H9 (cell line): ENCODE measurements around the gene BPIFB1. TPM values are rescaled to one million over a fixed set of nuclear protein-coding genes. Genes with fewer than 3 reads are reported as not detected.

Source experiments
- DNase-seq: peaks from one replicate; pipeline ENCODE4 v3.0.0-alpha.2; 2017
- H2AFZ ChIP-seq: one replicate; pipeline ENCODE4 v1.6.1; 2013; ENCODE audit warnings: mild to moderate bottlenecking, low read length, control low read depth, moderate library complexity
- H2AK5ac ChIP-seq: 2 replicates; pipeline ENCODE4 v1.6.1; 2013; ENCODE audit warnings: low read length, control low read depth, mixed read lengths; ENCODE audit not compliant: insufficient read length
- H2BK120ac ChIP-seq: one replicate; pipeline ENCODE4 v1.6.1; 2013; ENCODE audit warnings: low read depth, mild to moderate bottlenecking, low read length, control low read depth, inconsistent platforms; ENCODE audit not compliant: poor library complexity, severe bottlenecking
- H2BK12ac ChIP-seq: 2 replicates; pipeline ENCODE4 v1.6.1; 2013; ENCODE audit warnings: low read length, control low read depth, mixed read lengths, low read depth; ENCODE audit not compliant: insufficient read length
- H2BK15ac ChIP-seq: 2 replicates; pipeline ENCODE4 v1.6.1; 2013; ENCODE audit warnings: low read depth, low read length, control low read depth
- H2BK20ac ChIP-seq: one replicate; pipeline ENCODE4 v1.6.1; 2013; ENCODE audit warnings: low read depth, mild to moderate bottlenecking, low read length, control low read depth, inconsistent platforms; ENCODE audit not compliant: poor library complexity, severe bottlenecking
- H2BK5ac ChIP-seq: 2 replicates; pipeline ENCODE4 v1.6.1; 2013; ENCODE audit warnings: low read length, control low read depth, mixed read lengths; ENCODE audit not compliant: insufficient read length
- H3K14ac ChIP-seq: 2 replicates; pipeline ENCODE4 v1.6.1; 2013; ENCODE audit warnings: low read length, control low read depth; ENCODE audit not compliant: insufficient read depth
- H3K18ac ChIP-seq: 2 replicates; pipeline ENCODE4 v1.6.1; 2013; ENCODE audit warnings: low read depth, mild to moderate bottlenecking, mixed read lengths, low read length, control low read depth; ENCODE audit not compliant: insufficient read length
- H3K23ac ChIP-seq: 2 replicates; pipeline ENCODE4 v1.6.1; 2013; ENCODE audit warnings: low read length, control low read depth, mixed read lengths, low read depth; ENCODE audit not compliant: insufficient read length
- H3K23me2 ChIP-seq: 2 replicates; pipeline ENCODE4 v1.6.1; 2013; ENCODE audit warnings: low read depth, mild to moderate bottlenecking, mixed read lengths, low read length, control low read depth; ENCODE audit not compliant: insufficient read length, poor library complexity, severe bottlenecking
- H3K27ac ChIP-seq: 2 replicates; pipeline ENCODE4 v1.5.1; 2013; ENCODE audit warnings: low read length, control low read depth, mixed read lengths, low read depth; ENCODE audit not compliant: insufficient read length
- H3K27me3 ChIP-seq: 2 replicates; pipeline ENCODE4 v1.6.1; 2013; ENCODE audit warnings: low read length, control low read depth, inconsistent platforms; ENCODE audit not compliant: insufficient read depth
- H3K4ac ChIP-seq: 2 replicates; pipeline ENCODE4 v1.6.1; 2013; ENCODE audit warnings: low read depth, mild to moderate bottlenecking, control low read depth, inconsistent platforms, low read length, moderate library complexity
- H3K4me1 ChIP-seq: 2 replicates; pipeline ENCODE4 v1.6.1; 2013; ENCODE audit warnings: low read length, control low read depth, inconsistent platforms; ENCODE audit not compliant: insufficient read depth
- H3K4me2 ChIP-seq: 2 replicates; pipeline ENCODE4 v1.6.1; 2013; ENCODE audit warnings: low read length, control low read depth, mixed read lengths; ENCODE audit not compliant: insufficient read length, insufficient read depth
- H3K56ac ChIP-seq: 2 replicates; pipeline ENCODE4 v1.6.1; 2013; ENCODE audit warnings: low read depth, mild to moderate bottlenecking, mixed read lengths, low read length, control low read depth; ENCODE audit not compliant: insufficient read length
- H3K79me1 ChIP-seq: 2 replicates; pipeline ENCODE4 v1.6.1; 2013; ENCODE audit warnings: low read depth, mild to moderate bottlenecking, moderate library complexity, low read length, control low read depth, inconsistent platforms; ENCODE audit not compliant: insufficient read depth, poor library complexity, severe bottlenecking
- H3K79me2 ChIP-seq: 2 replicates; pipeline ENCODE4 v1.6.1; 2013; ENCODE audit warnings: low read length, control low read depth, inconsistent platforms; ENCODE audit not compliant: insufficient read depth
- H3K9ac ChIP-seq: 2 replicates; pipeline ENCODE4 v1.6.1; 2013; ENCODE audit warnings: low read length, control low read depth, mixed read lengths; ENCODE audit not compliant: insufficient read length; ENCODE audit errors: extremely low read depth
- H3K9me3 ChIP-seq: one replicate; pipeline ENCODE4 v1.6.1; 2013; ENCODE audit warnings: low read depth, low read length, inconsistent platforms; ENCODE audit not compliant: control insufficient read depth
- H3T11ph ChIP-seq: one replicate; pipeline ENCODE4 v1.6.1; 2013; ENCODE audit warnings: mild to moderate bottlenecking, low read length, control low read depth, inconsistent platforms
- H4K20me1 ChIP-seq: one replicate; pipeline ENCODE4 v1.6.1; 2013; ENCODE audit not compliant: control insufficient read depth, insufficient read length, insufficient read depth
- H4K5ac ChIP-seq: 2 replicates; pipeline ENCODE4 v1.6.1; 2013; ENCODE audit warnings: low read depth, mild to moderate bottlenecking, mixed read lengths, low read length, control low read depth; ENCODE audit not compliant: insufficient read length
- H4K8ac ChIP-seq: replicated peaks from 2 replicates; pipeline ENCODE4 v1.6.1; 2013; ENCODE audit warnings: low read length, control low read depth, mixed read lengths, low read depth; ENCODE audit not compliant: insufficient read length
- H4K91ac ChIP-seq: 2 replicates; pipeline ENCODE4 v1.6.1; 2013; ENCODE audit warnings: low read depth, mild to moderate bottlenecking, moderate library complexity, mixed read lengths, low read length, control low read depth; ENCODE audit not compliant: insufficient read length
- H3K27ac Mint-ChIP-seq, 3 experiments: 2 replicates in 2 of 3; 3 replicates in 1 of 3; pipeline ENCODE4 v1.8.0; 2020 to 2021; ENCODE audit warnings: mixed read lengths in 3 of 3, mild to moderate bottlenecking in 1 of 3, moderate library complexity in 1 of 3
- H3K27me3 Mint-ChIP-seq: 2 replicates; pipeline ENCODE4 v1.8.0; 2021; ENCODE audit warnings: low read depth, mild to moderate bottlenecking, moderate library complexity, mixed read lengths
- H3K36me3 Mint-ChIP-seq, 3 experiments: 2 replicates in 2 of 3; 3 replicates in 1 of 3; pipeline ENCODE4 v1.8.0; 2020 to 2021; ENCODE audit warnings: low read depth in 3 of 3, mixed read lengths in 3 of 3; ENCODE audit not compliant: insufficient read depth in 1 of 3
- H3K4me1 Mint-ChIP-seq, 2 experiments: 2 replicates each; pipeline ENCODE4 v1.8.0; 2020; ENCODE audit warnings: mixed read lengths in 2 of 2
- H3K4me3 Mint-ChIP-seq, 2 experiments: 2 replicates in 1 of 2; 3 replicates in 1 of 2; pipeline ENCODE4 v1.8.0; 2020 to 2021; ENCODE audit warnings: mild to moderate bottlenecking in 2 of 2, mixed read lengths in 2 of 2, moderate library complexity in 1 of 2
- H3K9me3 Mint-ChIP-seq, 2 experiments: 2 replicates in 1 of 2; 3 replicates in 1 of 2; pipeline ENCODE4 v1.8.0; 2020; ENCODE audit warnings: mild to moderate bottlenecking in 2 of 2, mixed read lengths in 2 of 2, moderate library complexity in 1 of 2
- CTCF ChIP-seq: fragments of 200-600 bp; sonication (generic); conservative IDR thresholded peaks from 3 replicates; pipeline ENCODE4 v1.8.0; 2021; ENCODE audit warnings: antibody characterized with exemption, mild to moderate bottlenecking
- WGBS: extraction: QIAGEN DNeasy Blood & Tissue Kit; methylation state at CpG from one replicate; pipeline ENCODE4 v1.1.7; 2013; ENCODE audit warnings: missing lambda C conversion rate, low lambda C conversion rate, mixed read lengths; ENCODE audit not compliant: insufficient read length; ENCODE audit errors: extremely low coverage; 5-methylcytosine and 5-hydroxymethylcytosine counted together
- total RNA-seq: library from RNA; stranded (reverse); gene quantifications from 2 replicates; pipeline ENCODE4 v1.2.1, GENCODE V29; 2021

The BPIFB1 gene
- total RNA-seq, 1 experiment from 2014 or later = not detected

- no CpG with 5 or more reads among the region's 10 CpGs for WGBS
- no peak overlapping the region for H3K4me2 ChIP-seq
- no peak overlapping the region for H2BK20ac ChIP-seq
- no peak overlapping the region for H3K14ac ChIP-seq
- peaks cover 9 to 11% of the 10 kb centered on the region in 2 experiments for H3K4me1 Mint-ChIP-seq
- H3K9ac ChIP-seq = no peak overlapping the region
- no peak for TF ChIP-seq CTCF
- peaks cover 2% of the 10 kb centered on the region for H4K20me1 ChIP-seq
- no peaks in the 10 kb centered on the region for H3K4me1 ChIP-seq
- no peaks in the 10 kb centered on the region for H3K9me3 Mint-ChIP-seq
- H2BK12ac ChIP-seq = no peak overlapping the region
- no peak overlapping the region for H3K18ac ChIP-seq
- H3K79me1 ChIP-seq = no peaks in the 10 kb centered on the region
- H4K5ac ChIP-seq = no peak overlapping the region
- no peak overlapping the region for H3K23ac ChIP-seq
- H2BK120ac ChIP-seq = no peak overlapping the region
- no peaks in the 10 kb centered on the region for H3K36me3 Mint-ChIP-seq
- no peak overlapping the region for H3T11ph ChIP-seq
- H3K4ac ChIP-seq = no peak overlapping the region
- no peak overlapping the region for H2BK15ac ChIP-seq
- no peak overlapping the region for H2BK5ac ChIP-seq
- H2AFZ ChIP-seq = no peak overlapping the region
- no peak overlapping the region for H3K4me3 Mint-ChIP-seq
- H3K27ac Mint-ChIP-seq = no peak overlapping the region; a peak in 1 of 7 replicates
- no peak overlapping the region for H3K27ac ChIP-seq
- H3K56ac ChIP-seq = no peak overlapping the region
- no peak for DNase-seq
- no peak overlapping the region for H4K91ac ChIP-seq
- peaks cover 19% of the 10 kb centered on the region for H3K27me3 Mint-ChIP-seq
- H3K79me2 ChIP-seq = no peaks in the 10 kb centered on the region
- no peaks in the 10 kb centered on the region for H3K23me2 ChIP-seq
- no peaks in the 10 kb centered on the region for H3K27me3 ChIP-seq
- H3K9me3 ChIP-seq = no peaks in the 10 kb centered on the region
- H2AK5ac ChIP-seq = no peak overlapping the region
- H4K8ac ChIP-seq = no peak overlapping the region
Measured at GRCh38 chr20:33272155-33272873, 10.7 kb upstream of the BPIFB1 start.
